Posterior cingulate gyrus (tissue), 11 donors: ENCODE measurements around the gene NRG2.

Source experiments
- DNase-seq, 10 donors: peaks; one replicate each; pipeline versions ENCODE4 v3.0.0 to v3.0.0-alpha.2; 2020 to 2021; ENCODE audit warnings: mixed read lengths in 3 of 10
- intact Hi-C: fragments of 100-400 bp; cut with DNase I; formaldehyde crosslinking; loops from one replicate; pipeline ENCODE4 v1.15.1; 2023

The NRG2 gene

GRCh38 chr5:140041492-140042392 lies 1.4 kb downstream of the NRG2 start:
- peak; percentile 46 to 95 (median 72) for DNase-seq
- intact Hi-C loops: loop anchor here (10.0 kb wide), 1 partner anchor 257 kb away; no protein-coding TSS in a partner anchor

- intact Hi-C loops: loop anchor here (10.0 kb wide), 1 partner anchor 256 kb away; no protein-coding TSS in a partner anchor
- DNase-seq: no peak
These were observed 2.0 kb downstream of the NRG2 start for GRCh38 chr5:140041099-140041491.

- DNase-seq: no peak
- intact Hi-C loops: loop anchor here (10.0 kb wide), 1 partner anchor 256 kb away; no protein-coding TSS in a partner anchor
These were observed 2.7 kb downstream of the NRG2 start for GRCh38 chr5:140040358-140040757.

GRCh38 chr5:140039561-140039960 lies 3.5 kb downstream of the NRG2 start:
- DNase-seq: no peak
- intact Hi-C loops: no loop called here

- intact Hi-C loops: no loop called here
- DNase-seq: peak in 2 of 10 donors; percentile 13 to 18
These were observed 4.6 kb downstream of the NRG2 start for GRCh38 chr5:140038373-140038957.

- DNase-seq: no peak
- intact Hi-C loops: no loop called here
These were observed 6.1 kb downstream of the NRG2 start for GRCh38 chr5:140037012-140037411.

GRCh38 chr5:140035881-140036280 lies 7.2 kb downstream of the NRG2 start:
- no peak for DNase-seq
- intact Hi-C loops: no loop called here

GRCh38 chr5:140033037-140033760 lies 9.9 kb downstream of the NRG2 start:
- intact Hi-C loops: no loop called here
- no peak for DNase-seq

GRCh38 chr5:140032296-140032695 lies 10.8 kb downstream of the NRG2 start:
- DNase-seq: no peak
- intact Hi-C loops: no loop called here

GRCh38 chr5:140027807-140028206 lies 15.3 kb downstream of the NRG2 start:
- DNase-seq: no peak
- intact Hi-C loops: no loop called here

GRCh38 chr5:140025736-140026135 lies 17.4 kb downstream of the NRG2 start:
- no peak for DNase-seq
- intact Hi-C loops: no loop called here

- intact Hi-C loops: no loop called here
- no peak for DNase-seq
These were observed 18.2 kb downstream of the NRG2 start for GRCh38 chr5:140024928-140025327.

GRCh38 chr5:140023611-140024191 lies 19.4 kb downstream of the NRG2 start:
- no peak for DNase-seq
- intact Hi-C loops: no loop called here

GRCh38 chr5:140020601-140021177 lies 22.4 kb downstream of the NRG2 start:
- intact Hi-C loops: no loop called here
- DNase-seq: no peak

- no peak for DNase-seq
- intact Hi-C loops: no loop called here
These were observed 24.0 kb downstream of the NRG2 start for GRCh38 chr5:140018920-140019644.

GRCh38 chr5:140018517-140018916 lies 24.6 kb downstream of the NRG2 start:
- intact Hi-C loops: no loop called here

GRCh38 chr5:140018096-140018481 lies 25.0 kb downstream of the NRG2 start:
- intact Hi-C loops: no loop called here
- no peak for DNase-seq

More at GRCh38 chr5:140018517-140018916, 24.6 kb downstream of the NRG2 start:
- no peak for DNase-seq

GRCh38 chr5:140017397-140018095 lies 25.6 kb downstream of the NRG2 start:
- intact Hi-C loops: no loop called here
- DNase-seq: no peak

GRCh38 chr5:140015706-140016105 lies 27.4 kb downstream of the NRG2 start:
- DNase-seq: no peak
- intact Hi-C loops: no loop called here
